Forelimb muscle (tissue), 1 donor: ENCODE results near the gene KRT37. TPM values are rescaled to one million over a fixed set of nuclear protein-coding genes. Genes with fewer than 3 reads are reported as not detected.

Experiments
- polyA plus RNA-seq: library from polyadenylated mRNA; unstranded; fragments of 120-200 nt; gene quantifications from one replicate; pipeline ENCODE4 v1.2.1, GENCODE V29; 2013; ENCODE audit not compliant: insufficient read length

Gene KRT37
- polyA plus RNA-seq, 1 donor, result not detected

Other genes with a start within 250 kb of the KRT37 start
- gene KRTAP4-2, start 246.4 kb downstream of the KRT37 start, polyA plus RNA-seq, result not detected
- gene KRTAP4-1, start 239.7 kb downstream of the KRT37 start, polyA plus RNA-seq, result not detected
- not detected for gene KRTAP9-1, start 234.7 kb downstream of the KRT37 start, polyA plus RNA-seq
- not detected for gene KRTAP9-2, start 197.9 kb downstream of the KRT37 start, polyA plus RNA-seq
- not detected for gene KRTAP9-3, start 192.1 kb downstream of the KRT37 start, polyA plus RNA-seq
- gene KRTAP9-8, start 186.6 kb downstream of the KRT37 start, polyA plus RNA-seq, result not detected
- gene KRTAP9-4, start 174.9 kb downstream of the KRT37 start, polyA plus RNA-seq, result not detected
- gene KRTAP9-9, start 169.2 kb downstream of the KRT37 start, polyA plus RNA-seq, result not detected
- gene KRTAP9-6, start 159.2 kb downstream of the KRT37 start, polyA plus RNA-seq, result 0.22 TPM
- gene KRTAP9-7, start 148.9 kb downstream of the KRT37 start, polyA plus RNA-seq, result not detected
- not detected for gene KRTAP29-1, start 121.7 kb downstream of the KRT37 start, polyA plus RNA-seq
- gene KRTAP16-1, start 115.3 kb downstream of the KRT37 start, polyA plus RNA-seq, result not detected
- gene KRTAP17-1, start 108.9 kb downstream of the KRT37 start, polyA plus RNA-seq, result not detected
- not detected for gene KRT33A, start 73.8 kb downstream of the KRT37 start, polyA plus RNA-seq
- not detected for gene KRT33B, start 54.8 kb downstream of the KRT37 start, polyA plus RNA-seq
- gene KRT34, start 42.3 kb downstream of the KRT37 start, polyA plus RNA-seq, result not detected
- gene KRT31, start 27.0 kb downstream of the KRT37 start, polyA plus RNA-seq, result 5.9 TPM
- gene KRT38, start 16.4 kb upstream of the KRT37 start, polyA plus RNA-seq, result not detected
- not detected for gene KRT32, start 42.8 kb upstream of the KRT37 start, polyA plus RNA-seq
- gene KRT35, start 56.6 kb upstream of the KRT37 start, polyA plus RNA-seq, result not detected
- gene KRT36, start 65.3 kb upstream of the KRT37 start, polyA plus RNA-seq, result not detected
- gene KRT13, start 81.0 kb upstream of the KRT37 start, polyA plus RNA-seq, result not detected
- 0.11 TPM for gene KRT15, start 94.3 kb upstream of the KRT37 start, polyA plus RNA-seq
- gene KRT19, start 103.7 kb upstream of the KRT37 start, polyA plus RNA-seq, result 0.28 TPM
- not detected for gene KRT9, start 147.5 kb upstream of the KRT37 start, polyA plus RNA-seq
- not detected for gene KRT14, start 162.3 kb upstream of the KRT37 start, polyA plus RNA-seq
- not detected for gene KRT16, start 188.2 kb upstream of the KRT37 start, polyA plus RNA-seq
- 0.71 TPM for gene KRT17, start 200.0 kb upstream of the KRT37 start, polyA plus RNA-seq